Measurements from ENCODE around the gene VPREB3. TPM values are rescaled to one million over a fixed set of nuclear protein-coding genes. Genes with fewer than 3 reads are reported as not detected.

Gene VPREB3
- total RNA-seq, 2 donors from 2014 or later, result 0.90 to 1.7 TPM

DNA sequence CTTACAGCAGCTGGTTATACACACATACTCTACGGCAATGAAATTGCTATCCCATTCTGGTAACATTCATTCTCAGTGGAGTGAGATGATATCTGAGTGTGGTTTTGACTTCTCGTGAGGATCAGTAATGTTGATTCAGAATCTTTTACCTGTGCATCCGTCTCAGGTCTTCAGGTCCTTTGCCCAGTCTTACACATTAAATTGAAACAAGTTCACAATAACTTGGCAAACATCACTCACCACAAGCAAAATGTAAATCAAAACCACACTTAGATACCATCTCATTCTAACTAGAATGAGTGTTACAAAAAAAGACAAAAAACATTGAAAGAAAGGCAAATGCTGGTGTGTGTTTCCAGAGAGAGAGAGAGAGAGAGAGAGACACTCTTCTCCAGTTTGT, 49.4 kb downstream of the VPREB3 start:
- DNase-seq, result peak in 1 of 2 donors; percentile 33
- Mint-ChIP-seq H3K4me3 (peak overlapping the region; percentile 62 to 71), H3K27ac (peak overlapping the region; percentile 77), H3K9me3 (peaks cover 0 to 2% of the 10 kb centered on the region in 2 donors), H3K27me3 (ENCODE audit: low read depth) (no peaks in the 10 kb centered on the region), H3K4me1 (ENCODE audit: low read depth) (peaks cover 97% of the 10 kb centered on the region), H3K36me3 (ENCODE audit: insufficient read depth in 2 of 2) (peaks cover 44 to 70% of the 10 kb centered on the region in 2 donors)
- ATAC-seq (replicated peaks in 1 of 2), result peak; percentile 71 to 75

DNA sequence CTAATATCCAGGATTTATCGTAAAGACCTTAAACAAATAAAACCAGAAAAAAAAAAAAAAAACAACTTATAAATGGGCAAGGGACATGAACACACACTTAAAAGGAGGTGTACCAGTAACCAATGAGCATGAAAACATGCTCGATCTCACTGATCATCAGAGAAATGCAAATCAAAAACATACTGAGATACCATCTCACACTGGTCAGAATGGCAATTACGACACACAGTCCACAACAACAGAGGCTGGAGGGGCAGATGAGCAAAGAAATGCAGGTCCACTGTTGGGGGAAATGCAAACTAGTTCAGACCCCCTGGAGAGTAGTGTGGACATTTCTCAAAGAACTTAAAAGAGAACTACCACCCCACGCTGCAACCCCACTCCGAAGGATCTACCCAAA, 50.2 kb downstream of the VPREB3 start:
- DNase-seq (no peak), ATAC-seq (replicated peaks in 1 of 2) (no peak)
- Mint-ChIP-seq H3K27me3 (ENCODE audit: low read depth) (no peaks in the 10 kb centered on the region), H3K36me3 (ENCODE audit: insufficient read depth in 2 of 2) (peaks cover 41 to 71% of the 10 kb centered on the region in 2 donors), H3K4me1 (ENCODE audit: low read depth) (peaks cover 94% of the 10 kb centered on the region), H3K4me3 (peak overlapping the region; percentile 62 to 71), H3K9me3 (peaks cover 0 to 2% of the 10 kb centered on the region in 2 donors), H3K27ac (peak overlapping the region; percentile 45)

Other genes with a start within 250 kb of the VPREB3 start
- not detected for gene IGLL1, start 174.1 kb downstream of the VPREB3 start, total RNA-seq
- gene DRICH1, start 122.1 kb downstream of the VPREB3 start, total RNA-seq, result under 1 TPM in 1 of 2 donors, not detected in 1; 0.90 TPM
- 10 to 100 TPM; 22.7 to 22.9 TPM for gene RGL4, start 63.4 kb downstream of the VPREB3 start, total RNA-seq
- 1 to 10 TPM; 1.6 to 1.8 TPM for gene ZNF70, start 3.3 kb downstream of the VPREB3 start, total RNA-seq
- 1 to 10 TPM in 1 of 2 donors, under 1 TPM in 1; 0.72 to 1.5 TPM for gene C22orf15, start 8.6 kb upstream of the VPREB3 start, total RNA-seq
- 10 to 100 TPM; 54.4 to 62.5 TPM for gene CHCHD10, start 13.5 kb upstream of the VPREB3 start, total RNA-seq
- under 1 TPM; 0.46 to 0.56 TPM for gene MMP11, start 18.4 kb upstream of the VPREB3 start, total RNA-seq
- 10 to 100 TPM; 67.4 to 83.0 TPM for gene SMARCB1, start 32.5 kb upstream of the VPREB3 start, total RNA-seq
- 1 to 10 TPM; 2.6 to 5.2 TPM for gene DERL3, start 84.6 kb upstream of the VPREB3 start, total RNA-seq
- 10 to 100 TPM in 1 of 2 donors, 1 to 10 TPM in 1; 10.0 to 11.1 TPM for gene SLC2A11, start 103.5 kb upstream of the VPREB3 start, total RNA-seq
- gene MIF, start 140.0 kb upstream of the VPREB3 start, total RNA-seq, result 100 to 1,000 TPM; 350 to 469 TPM
- gene GSTT2B, start 206.8 kb upstream of the VPREB3 start, total RNA-seq, result under 1 TPM in 1 of 2 donors, not detected in 1; 0.46 TPM
- 1 to 10 TPM in 1 of 2 donors, under 1 TPM in 1; 0.95 to 3.4 TPM for gene DDTL, start 212.5 kb upstream of the VPREB3 start, total RNA-seq
- 10 to 100 TPM; 74.6 to 89.4 TPM for gene DDT, start 220.0 kb upstream of the VPREB3 start, total RNA-seq
- not detected for gene GSTT2, start 225.7 kb upstream of the VPREB3 start, total RNA-seq